ENCODE data around the gene FIBP. TPM values are rescaled to one million over a fixed set of nuclear protein-coding genes. Genes with fewer than 3 reads are reported as not detected.

FIBP gene
- total and polyA plus RNA-seq, 10 of the 15 experiments (the other 5 are each of a cell fraction or from before 2014, with no cell fraction given) = 65.1 to 182 (median 94.6) TPM

- TF ChIP-seq ZBTB4 (CRISPR knock-in tag; IDR thresholded peaks at IDR 0.05) = no peak
- TF ChIP-seq NFIC (IDR thresholded peaks at IDR 0.05; ENCODE audit: low read depth, low read length) = no peak
- TF ChIP-seq IKZF2 (IDR thresholded peaks at IDR 0.05) = peak; percentile 68 to 73; a peak in 3 of 4 replicates
Measured at GRCh38 chr11:65873318-65874156, 14.7 kb downstream of the FIBP start (continued).

- no peaks in the 10 kb centered on the region for H3K27me3 ChIP-seq (replicated peaks in 1 of 2; ENCODE audit: control insufficient read depth in 2 of 2, insufficient read depth in 2 of 2, low read length in 1 of 2)
- peaks cover 0 to 3% of the 10 kb centered on the region in 2 experiments; a peak in 2 of 4 replicates for H3K36me3 ChIP-seq (ENCODE audit: control insufficient read depth in 2 of 2, insufficient read depth in 2 of 2, low read length in 1 of 2)
- no peaks in the 10 kb centered on the region for H4K20me1 ChIP-seq (ENCODE audit: control insufficient read depth, insufficient read depth)
- no peaks in the 10 kb centered on the region for H3K9me3 ChIP-seq (replicated peaks; ENCODE audit: control insufficient read depth, insufficient read depth, low read length)
- DNase-seq (ENCODE audit: low read depth, low spot score) (no peak), ATAC-seq (no peak), FAIRE-seq (no peak)
- SMC1A ChIA-PET (ENCODE audit: uncharacterized antibody, unreplicated experiment) = interaction anchor here (2.1 kb wide), 1 partner anchor 14 kb away, joined by 13 read pairs; the partner anchor contains the start of genes CFL1 and MUS81
- peak within 1 kb of the TSS; percentile 87 for H3K4me3 ChIP-seq
- peaks cover 11% of the 10 kb centered on the region for H3K4me1 ChIP-seq (ENCODE audit: control insufficient read depth, insufficient read depth, low read length)
- intact Hi-C loops (cut with micrococcal nuclease; ENCODE audit: unreplicated experiment) = no loop called here
- POLR2A ChIA-PET = interaction anchor here (0.6 to 4.5 kb wide), 8 partner anchors 12 to 397 kb away, joined by 3 to 44 read pairs (median 12); partner anchors contain the start of genes CCDC85B, FIBP and MUS81
- BruUV-seq (replicated peaks) = TSS peak; percentile 96
- H3K79me2 ChIP-seq (ENCODE audit: control insufficient read depth, insufficient read depth, low read length) = no peaks in the 10 kb centered on the region
- H3K27ac ChIP-seq (ENCODE audit: control insufficient read depth, insufficient read depth) = peak within 1 kb of the TSS; percentile 51
- H3K9ac ChIP-seq (ENCODE audit: control insufficient read depth, insufficient read depth, low read length) = peak within 1 kb of the TSS; percentile 82
- WGBS (ENCODE audit: insufficient coverage, insufficient replicate concordance, low lambda C conversion rate, missing lambda C conversion rate) = 3% methylated on average over 31 of the region's 69 CpGs
- CTCF ChIA-PET = interaction anchor here (1.8 to 4.5 kb wide), 6 partner anchors 12 to 18 kb away, joined by 7 to 66 read pairs (median 22); partner anchors contain the start of genes CCDC85B, CFL1, FIBP and MUS81
- in situ Hi-C loops (cut with MboI) = loop anchor here (25.0 kb wide), 1 partner anchor 1635 kb away; the partner anchor contains the start of genes DNAJC4, FKBP2, NUDT22 and PPP1R14B
- RAD21 ChIA-PET (ENCODE audit: unreplicated experiment) = interaction anchor here (0.6 to 2.0 kb wide), 4 partner anchors 13 to 116 kb away, joined by 3 to 21 read pairs (median 4); partner anchors contain the start of gene FIBP
- H2AFZ ChIP-seq (ENCODE audit: control insufficient read depth, low read depth, low read length) = peak within 1 kb of the TSS; percentile 73
- H3K4me2 ChIP-seq (ENCODE audit: control insufficient read depth, insufficient read depth) = peak within 1 kb of the TSS; percentile 96
- TF ChIP-seq DPF2 (IDR thresholded peaks at IDR 0.05) (no peak), POLR2AphosphoS5 (IDR thresholded peaks at IDR 0.05; ENCODE audit: low read length) (no peak), SREBF1 (IDR thresholded peaks at IDR 0.05; ENCODE audit: low read length) (no peak), PRDM15 (CRISPR knock-in tag; IDR thresholded peaks at IDR 0.05) (no peak), TAF1 (IDR thresholded peaks at IDR 0.05; ENCODE audit: borderline replicate concordance, low read depth, low read length) (no peak)
- TF ChIP-seq, protein P1, sequence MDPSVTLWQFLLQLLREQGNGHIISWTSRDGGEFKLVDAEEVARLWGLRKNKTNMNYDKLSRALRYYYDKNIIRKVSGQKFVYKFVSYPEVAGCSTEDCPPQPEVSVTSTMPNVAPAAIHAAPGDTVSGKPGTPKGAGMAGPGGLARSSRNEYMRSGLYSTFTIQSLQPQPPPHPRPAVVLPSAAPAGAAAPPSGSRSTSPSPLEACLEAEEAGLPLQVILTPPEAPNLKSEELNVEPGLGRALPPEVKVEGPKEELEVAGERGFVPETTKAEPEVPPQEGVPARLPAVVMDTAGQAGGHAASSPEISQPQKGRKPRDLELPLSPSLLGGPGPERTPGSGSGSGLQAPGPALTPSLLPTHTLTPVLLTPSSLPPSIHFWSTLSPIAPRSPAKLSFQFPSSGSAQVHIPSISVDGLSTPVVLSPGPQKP (IDR thresholded peaks at IDR 0.05; ENCODE audit: low read depth, low read length) = no peak
Measured at GRCh38 chr11:65872586-65873317, 15.5 kb downstream of the FIBP start, which contains the start of gene EFEMP2. EFEMP2 (minus strand) TSS chr11:65872800; CDS start chr11:65872354, 446 bp downstream.

Data from GM12878 (cell line).